NOMO-1 treated with DMSO at 0.1 percent for 48 hours (cell line): Measurements from ENCODE around the gene MRPS21.
"Not testable (repeated sequence)": the region's sequence is repeated elsewhere in the genome, so short reads cannot be mapped to it uniquely, and the experiment has no call there.

Experiments used
- DNase-seq: peaks from one replicate; lab custom pipeline; 2025; ENCODE audit not compliant: unreplicated experiment; lab: John Stamatoyannopoulos, UW

MRPS21 gene

DNA sequence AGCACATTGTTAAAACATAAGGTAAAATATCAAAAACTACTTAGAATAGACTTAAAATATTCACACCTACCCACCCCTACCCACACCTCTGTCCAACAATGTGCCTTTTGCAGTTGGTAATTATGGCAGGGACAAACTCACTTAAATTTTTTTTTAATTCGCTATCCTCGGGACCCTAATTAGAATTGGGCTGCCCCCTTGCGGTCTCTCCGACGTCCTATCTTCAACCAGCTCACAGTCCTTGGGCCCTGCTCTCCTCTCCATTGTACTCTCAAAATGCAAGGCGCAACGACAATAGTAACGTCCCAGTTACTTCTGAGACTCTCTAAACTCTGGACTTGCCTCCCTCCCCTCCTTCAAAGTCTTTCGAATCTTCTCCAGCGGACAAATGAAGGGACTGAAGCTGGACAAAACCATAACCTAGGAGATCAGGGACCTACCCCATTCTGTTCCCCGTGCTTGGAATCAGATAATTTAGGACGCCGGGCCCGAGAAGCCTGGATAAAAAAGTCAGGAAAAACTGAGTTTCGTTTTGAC lies 12.4 kb upstream of the MRPS21 start:
- peak; percentile 80 for DNase-seq

- DNase-seq = peak; percentile 75
Measured at GRCh38 chr1:150281758-150282557, 11.7 kb upstream of the MRPS21 start, which contains the start of gene CIART. Gene CIART, plus strand, starts transcription at chr1:150282554. Its CDS starts 714 bp downstream, at chr1:150283268.

DNA sequence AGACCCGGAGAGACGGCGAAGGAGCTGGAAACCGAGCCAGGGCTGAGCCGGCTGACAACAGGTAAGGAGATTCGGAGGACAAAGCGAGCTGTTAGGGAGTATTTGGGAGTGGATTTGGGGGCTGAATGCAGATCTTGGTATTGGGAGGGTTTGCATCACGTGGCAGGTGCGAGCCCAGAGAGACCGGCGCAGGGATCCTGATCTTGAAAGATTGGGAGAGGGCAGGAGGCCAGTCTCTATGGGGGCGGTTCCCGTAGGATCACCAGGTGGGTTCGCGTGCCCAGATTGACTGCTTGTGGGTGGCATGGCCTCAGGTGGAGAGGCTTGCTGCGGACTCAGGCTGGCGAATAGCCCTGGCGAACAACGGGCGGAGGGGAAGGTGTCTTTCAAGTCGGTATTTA lies 11.1 kb upstream of the MRPS21 start:
- no peak for DNase-seq

- DNase-seq = no peak
Measured at GRCh38 chr1:150283260-150283659, 10.4 kb upstream of the MRPS21 start.

GRCh38 chr1:150288382-150288781 lies 5.3 kb upstream of the MRPS21 start:
- DNase-seq = no peak

- DNase-seq = no peak
Measured at GRCh38 chr1:150288822-150289221, 4.8 kb upstream of the MRPS21 start.

DNA sequence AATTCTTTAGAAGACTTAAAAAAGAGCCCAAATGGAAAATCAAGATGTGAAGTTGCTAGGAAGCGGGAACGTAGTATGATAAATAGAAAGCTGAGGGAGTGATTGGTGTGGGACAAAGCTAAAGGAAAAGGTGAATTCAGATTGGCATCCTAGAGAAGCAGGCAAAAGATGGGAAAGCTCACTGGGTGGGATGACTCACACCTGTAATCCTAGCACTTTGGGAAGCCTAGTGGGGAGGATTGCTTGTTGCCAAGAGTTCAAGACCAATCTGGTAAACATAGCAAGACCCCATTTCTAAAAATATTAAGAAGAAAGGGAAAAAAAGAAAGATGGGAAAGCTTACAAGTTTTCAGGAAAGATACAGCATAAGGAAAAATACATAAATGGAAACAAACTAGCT lies 1.8 kb downstream of the MRPS21 start:
- no peak for DNase-seq

DNA sequence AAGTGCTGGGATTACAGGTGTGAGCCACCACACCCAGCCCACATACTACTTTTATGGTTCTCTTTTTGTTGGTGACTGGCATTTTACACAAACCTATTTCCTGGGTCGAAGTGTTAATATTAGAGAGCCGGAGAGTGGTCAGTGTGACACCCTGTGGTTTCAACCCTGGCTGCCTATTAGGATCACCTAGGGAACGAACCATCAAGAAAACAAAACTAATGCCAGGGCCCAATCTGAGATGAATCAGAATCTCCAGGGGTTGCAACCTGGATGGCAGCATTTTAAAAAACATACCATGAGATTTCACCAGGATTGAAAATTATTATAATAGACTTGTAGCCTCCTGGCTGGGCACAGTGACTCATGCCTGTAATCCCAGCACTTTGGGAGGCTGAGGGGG lies 6.1 kb downstream of the MRPS21 start:
- DNase-seq = no peak

DNA sequence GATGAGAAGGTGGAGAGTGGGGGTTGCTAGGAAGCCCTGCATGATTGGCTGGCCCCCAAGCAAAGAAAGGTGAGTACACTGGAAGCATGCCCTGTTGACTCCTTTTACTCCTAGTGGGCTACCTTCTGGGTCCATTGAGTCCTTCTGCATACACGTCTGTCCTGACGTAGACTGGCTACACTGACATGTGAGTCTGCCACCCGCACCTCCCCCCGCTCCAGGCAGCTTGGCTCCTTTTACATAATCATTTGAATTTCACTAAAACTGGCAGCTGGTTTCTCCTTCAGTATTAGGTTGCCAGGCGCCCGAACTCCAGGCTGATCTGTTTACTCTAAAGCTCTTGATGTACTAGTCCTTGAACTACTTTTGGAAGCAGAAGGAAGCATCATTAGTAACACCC lies 8.7 kb downstream of the MRPS21 start:
- no peak for DNase-seq

DNA sequence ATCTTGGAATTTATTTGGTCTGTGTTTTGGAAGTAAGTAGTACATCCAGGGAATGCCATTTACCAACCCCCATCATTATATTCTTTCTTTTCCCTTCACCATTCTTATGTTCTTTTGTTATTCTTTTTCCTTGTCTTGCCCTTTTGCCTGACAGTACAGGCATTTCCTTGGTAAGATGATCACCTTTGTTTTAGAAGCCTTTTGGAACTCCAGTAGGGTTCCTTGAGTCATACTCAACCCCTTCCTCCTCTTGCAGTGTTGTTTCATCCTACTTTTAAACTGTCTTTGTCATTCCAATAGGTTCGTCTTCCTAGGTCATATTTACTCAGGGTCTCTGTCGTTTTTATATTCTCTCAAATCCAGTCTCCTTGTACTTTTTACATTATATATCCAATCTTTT lies 9.2 kb downstream of the MRPS21 start:
- DNase-seq = no peak

DNA sequence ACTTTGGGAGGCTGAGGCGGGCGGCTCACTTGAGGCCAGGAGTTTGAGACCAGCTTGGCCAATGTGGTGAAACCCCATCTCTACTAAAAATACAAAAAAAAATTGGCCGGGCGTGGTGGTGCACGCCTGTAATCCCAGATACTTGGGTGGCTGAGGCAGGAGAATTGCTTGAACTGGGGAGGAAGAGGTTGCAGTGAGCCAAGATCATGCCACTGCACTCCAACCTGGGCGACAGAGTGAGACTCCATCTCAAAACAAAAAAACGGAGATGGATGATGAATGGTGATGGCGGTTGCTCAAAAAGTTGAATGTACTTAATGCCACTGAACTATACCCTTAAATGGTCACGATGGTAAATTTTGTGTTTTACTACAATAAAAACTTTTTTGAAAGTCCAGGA lies 14.9 kb downstream of the MRPS21 start:
- DNase-seq = not testable (repeated sequence)

DNA sequence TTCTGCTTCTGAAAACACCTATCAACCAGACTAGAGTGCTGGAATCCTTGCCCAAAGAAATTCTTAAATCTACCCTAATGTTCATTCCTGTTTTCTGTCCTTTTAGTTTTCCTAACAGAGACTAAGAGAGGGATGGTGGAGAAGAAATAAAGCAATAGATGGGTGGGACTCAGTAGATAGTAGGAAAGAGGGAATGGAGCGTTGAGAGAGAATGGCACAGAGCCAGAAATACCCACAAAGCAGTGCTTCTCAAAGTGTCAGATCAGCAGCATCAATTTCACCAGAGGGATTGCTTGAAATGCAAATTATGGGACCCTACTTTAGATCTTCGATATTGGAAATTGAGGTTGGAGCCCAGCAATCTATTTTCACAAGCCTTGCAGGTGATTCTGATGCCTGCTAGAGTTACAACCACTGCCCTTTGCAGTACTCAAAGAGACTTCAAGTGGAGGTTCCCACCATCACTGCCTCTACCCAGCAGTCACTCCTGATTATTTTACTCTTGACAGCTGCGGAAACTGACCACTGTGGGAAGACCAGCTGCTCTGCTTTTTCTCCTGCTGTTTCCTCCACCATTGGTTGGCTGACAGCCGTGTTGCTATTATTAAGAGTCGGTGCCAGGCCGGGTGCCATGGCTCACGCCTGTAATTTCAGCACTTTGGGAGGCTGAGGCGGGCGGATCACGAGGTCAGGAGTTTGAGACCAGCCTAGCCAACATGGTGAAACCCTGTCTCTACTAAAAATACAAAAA lies 16.3 kb downstream of the MRPS21 start:
- no peak for DNase-seq

DNA sequence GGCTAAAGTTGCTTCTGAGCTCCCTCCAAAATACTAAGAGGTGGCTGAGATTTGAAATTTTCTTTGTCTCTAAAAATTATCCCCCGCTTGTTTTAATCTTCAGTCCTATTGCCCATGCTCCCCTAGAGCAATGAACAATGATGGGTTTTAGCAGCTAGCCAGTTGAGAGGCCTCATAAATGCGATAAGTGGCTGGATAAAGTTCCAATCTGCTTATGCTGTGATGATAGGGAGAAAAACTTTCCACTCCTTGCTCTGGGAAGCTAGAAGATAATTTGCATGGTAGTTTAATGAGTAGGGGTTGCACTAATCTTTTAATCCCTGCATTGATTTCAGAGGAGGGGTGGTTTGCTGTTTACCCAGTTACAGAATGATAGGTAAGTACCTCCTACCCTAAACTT lies 18.1 kb downstream of the MRPS21 start:
- DNase-seq = no peak

DNA sequence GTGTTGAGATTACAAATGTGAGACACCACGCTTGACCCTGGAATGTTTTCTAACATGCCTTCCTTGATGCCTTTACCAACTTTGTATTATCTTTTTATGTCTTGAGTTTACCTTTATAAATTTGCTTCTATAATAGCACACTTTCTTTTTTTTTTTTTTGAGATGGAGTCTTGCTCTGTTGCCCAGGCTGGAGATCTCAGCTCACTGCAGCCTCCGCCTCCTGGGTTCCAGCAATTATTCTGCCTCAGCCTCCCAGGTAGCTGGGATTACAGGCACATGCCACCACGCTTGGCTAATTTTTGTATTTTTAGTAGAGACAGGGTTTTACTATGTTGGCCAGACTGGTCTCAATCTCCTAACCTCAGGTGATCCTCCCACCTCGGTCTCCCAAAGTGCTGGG lies 21.0 kb downstream of the MRPS21 start:
- not testable (repeated sequence) for DNase-seq

- DNase-seq = no peak
Measured at GRCh38 chr1:150320667-150320978, 27.0 kb downstream of the MRPS21 start.

DNA sequence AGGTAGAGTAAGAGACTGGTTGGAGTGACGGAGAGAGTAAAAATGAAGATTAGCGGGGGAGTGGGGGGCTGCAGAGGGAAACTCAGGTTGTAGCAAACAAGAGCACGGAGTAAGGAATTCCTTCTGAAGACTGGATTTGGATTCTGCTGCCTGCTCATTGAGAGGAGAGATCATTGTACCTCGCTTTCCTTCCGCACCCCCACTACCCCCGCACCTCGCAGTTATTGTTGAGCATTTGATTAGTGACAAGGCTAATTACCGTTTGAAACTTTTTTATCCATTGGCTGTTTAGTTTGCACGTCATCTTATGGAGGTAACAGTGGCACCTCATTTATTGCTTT lies 28.1 kb downstream of the MRPS21 start:
- DNase-seq = peak; percentile 15

- peak; percentile 94 for DNase-seq
Measured at GRCh38 chr1:150322310-150322709, 28.6 kb downstream of the MRPS21 start.

GRCh38 chr1:150332651-150333290 lies 39.1 kb downstream of the MRPS21 start:
- DNase-seq = no peak

- DNase-seq = no peak
Measured at GRCh38 chr1:150346316-150346715, 52.7 kb downstream of the MRPS21 start.

- no peak for DNase-seq
Measured at GRCh38 chr1:150352866-150353265, 59.2 kb downstream of the MRPS21 start.
